HG03469 (cell line): ENCODE measurements around the gene KSR2.
"Not testable (repeated sequence)": the region's sequence is repeated elsewhere in the genome, so short reads cannot be mapped to it uniquely, and the experiment has no call there.

Experiments
- ATAC-seq: cut with Tn5 transposase; IDR thresholded peaks from one replicate; pipeline ENCODE4 v1.9.1; 2021; ENCODE audit warnings: mild to moderate bottlenecking, moderate library complexity, moderate number of reproducible peaks; ENCODE audit not compliant: unreplicated experiment

KSR2 gene

DNA sequence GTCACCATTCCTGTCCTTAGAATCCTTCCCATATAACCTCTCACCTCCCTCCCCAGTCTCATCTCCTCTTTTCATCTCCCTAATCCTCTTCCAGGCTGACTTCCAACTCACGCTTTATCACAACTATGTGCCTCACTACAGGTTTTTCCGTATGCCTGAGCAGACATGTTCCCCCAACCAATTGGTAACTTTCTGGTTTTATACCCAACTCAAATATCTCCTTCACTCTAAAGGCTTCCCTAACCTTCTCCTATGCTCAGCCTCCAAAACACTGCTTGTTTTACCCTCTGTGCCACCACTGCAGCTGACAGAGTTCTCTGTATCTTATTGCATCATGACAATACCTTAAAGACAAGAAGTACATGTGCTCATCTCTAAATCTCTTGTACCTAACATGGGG lies 139.7 kb downstream of the KSR2 start:
- ATAC-seq, result no peak

DNA sequence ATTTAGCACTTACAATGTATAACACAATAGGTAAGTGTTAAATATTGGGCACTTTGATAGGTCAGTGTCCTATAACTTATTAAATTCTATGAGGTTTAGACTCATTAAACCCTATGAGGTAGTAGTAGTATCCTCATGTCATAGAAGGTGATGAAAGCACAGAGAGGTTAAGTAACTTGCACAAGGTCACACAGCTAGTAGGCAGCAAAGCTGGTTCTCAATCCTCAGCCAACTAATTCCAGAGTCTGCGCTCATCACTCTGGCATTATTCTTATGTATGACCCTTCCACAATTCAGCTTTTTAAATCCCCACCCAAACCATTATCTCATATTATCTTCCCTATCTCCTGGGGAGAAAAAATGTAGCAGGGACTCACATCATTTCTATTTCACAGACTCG lies 141.1 kb downstream of the KSR2 start:
- ATAC-seq, result no peak

DNA sequence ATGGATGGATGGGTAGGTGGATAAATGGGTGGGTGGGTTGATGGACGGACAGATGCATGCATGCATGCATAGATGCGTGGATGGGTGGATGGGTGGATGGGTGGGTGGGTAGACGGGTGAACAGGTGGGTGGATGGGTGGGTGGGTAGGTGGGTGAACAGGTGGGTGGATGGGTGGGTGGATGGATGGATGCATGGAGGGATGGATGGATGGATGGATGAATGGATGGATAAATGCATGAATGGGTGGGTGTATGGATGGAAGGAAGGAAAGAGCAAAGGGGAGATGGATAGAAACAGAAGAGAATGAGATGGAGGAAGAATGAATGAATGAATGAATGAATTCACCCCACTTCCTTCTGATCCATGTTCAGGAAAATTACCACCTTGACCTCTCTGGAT lies 143.0 kb downstream of the KSR2 start:
- ATAC-seq, result no peak

DNA sequence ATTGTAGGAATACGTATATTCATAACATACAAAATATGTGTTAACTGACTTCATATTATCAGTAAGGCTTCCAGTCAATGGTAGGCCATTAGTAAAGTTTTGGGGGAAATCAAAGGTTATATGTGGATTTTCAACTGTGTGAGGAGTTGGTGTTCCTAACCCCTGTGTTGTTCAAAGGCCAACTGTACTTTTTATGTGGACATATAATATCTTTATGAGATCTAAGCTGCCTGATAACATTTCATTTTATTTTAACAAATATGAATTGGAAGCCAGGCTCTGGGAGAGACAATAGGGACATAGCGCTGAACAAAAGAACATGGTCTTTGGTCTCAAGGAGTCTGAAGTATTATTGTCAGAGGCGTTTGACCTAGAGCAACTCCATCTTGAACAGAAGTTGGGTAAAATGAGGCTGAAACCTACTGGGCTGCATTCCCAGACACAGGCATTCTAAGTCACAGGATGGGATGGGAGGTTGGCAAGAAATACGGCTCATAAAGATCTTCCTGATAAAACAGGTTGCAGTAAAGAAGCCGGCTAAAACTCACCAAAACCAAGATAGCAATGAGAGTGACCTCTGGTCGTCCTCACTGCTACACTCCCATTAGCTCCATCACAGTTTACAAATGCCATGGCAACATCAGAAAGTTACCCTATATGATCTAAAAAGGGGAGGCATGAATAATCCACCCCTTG lies 147.2 kb downstream of the KSR2 start:
- no peak for ATAC-seq

DNA sequence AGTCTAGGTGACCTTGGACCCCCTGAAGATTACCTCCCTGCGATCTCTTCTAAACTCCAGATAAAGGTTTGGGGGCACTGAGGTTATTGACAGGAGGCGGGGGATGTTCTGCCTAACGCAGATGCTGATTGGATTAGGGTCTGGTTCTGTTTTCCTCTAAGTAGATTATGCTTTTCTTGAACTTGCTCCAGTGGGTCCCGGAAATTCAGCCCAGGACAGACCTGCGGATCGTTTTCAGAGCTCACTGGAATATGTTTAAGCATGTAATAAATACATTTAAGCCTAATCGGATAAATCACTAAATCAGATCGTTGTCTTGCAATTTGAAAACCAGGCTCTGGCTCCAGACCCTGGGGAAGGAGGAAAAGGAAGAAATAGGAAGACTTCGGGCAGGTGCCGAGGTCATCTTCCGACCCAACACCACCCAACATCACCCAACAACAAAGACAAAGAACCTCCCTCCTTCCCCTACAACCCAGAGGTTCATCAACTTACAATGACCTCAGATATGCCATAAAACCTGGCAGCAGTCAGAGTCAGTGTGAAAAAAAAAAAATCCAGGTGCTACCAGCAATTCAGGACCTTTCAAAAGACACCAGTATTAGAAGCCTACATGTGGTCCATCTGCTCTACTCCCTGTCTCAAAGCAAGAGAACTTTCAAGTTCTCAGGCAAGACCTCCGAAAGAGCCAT lies 148.4 kb downstream of the KSR2 start:
- ATAC-seq, result no peak

DNA sequence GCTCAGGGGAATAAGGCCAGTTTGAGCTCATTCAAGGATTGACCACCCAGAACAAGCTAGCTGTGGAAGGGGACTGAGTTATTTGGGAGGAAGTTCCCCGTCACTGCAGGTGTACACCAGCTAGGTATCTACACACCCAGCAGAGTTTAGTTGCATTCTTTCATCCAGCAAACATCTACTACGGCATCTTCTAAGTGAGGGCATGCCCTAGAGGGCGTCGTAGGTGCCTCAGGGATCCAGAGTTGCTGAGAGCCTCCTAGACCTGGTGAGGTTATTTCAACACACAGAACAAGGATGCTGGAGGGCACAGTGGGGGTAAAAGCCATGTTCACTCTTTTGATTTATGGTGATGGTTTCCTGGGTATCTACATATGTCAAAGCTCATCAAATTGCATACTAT lies 149.6 kb downstream of the KSR2 start:
- ATAC-seq, result no peak

DNA sequence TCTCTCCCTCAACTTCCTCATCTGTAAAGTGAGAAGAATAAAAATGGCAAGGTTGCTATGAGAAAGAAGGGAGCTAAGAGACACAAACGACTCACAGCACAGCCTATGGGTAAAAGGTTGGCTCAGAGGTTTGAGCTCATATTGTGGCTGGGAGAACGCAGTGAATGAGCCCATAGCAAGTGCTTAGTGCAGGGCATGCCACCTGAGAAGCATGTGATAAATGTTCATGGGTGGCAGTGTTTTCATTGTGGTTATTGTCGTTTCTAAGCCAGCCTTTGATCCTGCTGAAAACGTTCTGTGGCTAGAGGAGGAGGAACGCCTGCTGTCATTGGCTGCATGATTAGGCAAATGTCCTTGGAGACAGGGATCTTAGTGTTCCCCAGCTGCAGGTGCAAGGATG lies 150.4 kb downstream of the KSR2 start:
- no peak for ATAC-seq

DNA sequence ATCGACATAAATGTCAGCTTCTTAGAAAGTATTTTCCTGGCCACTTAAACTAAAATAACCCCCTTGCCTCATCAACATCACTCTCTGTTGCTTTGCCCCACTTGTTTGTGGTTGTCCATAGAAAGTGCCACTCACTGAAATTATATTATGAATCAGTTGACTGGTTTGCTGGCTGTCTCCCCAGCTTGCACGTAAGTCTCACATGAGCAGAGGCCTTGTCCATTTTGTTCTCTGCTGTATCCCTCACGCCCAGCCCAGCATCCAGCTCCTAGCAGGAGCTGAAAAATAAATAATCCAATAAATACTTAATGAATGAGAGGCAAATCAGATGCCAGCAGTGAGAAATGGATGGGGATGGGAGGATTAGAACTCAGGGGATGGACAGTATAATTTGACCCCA lies 159.3 kb downstream of the KSR2 start:
- no peak for ATAC-seq

DNA sequence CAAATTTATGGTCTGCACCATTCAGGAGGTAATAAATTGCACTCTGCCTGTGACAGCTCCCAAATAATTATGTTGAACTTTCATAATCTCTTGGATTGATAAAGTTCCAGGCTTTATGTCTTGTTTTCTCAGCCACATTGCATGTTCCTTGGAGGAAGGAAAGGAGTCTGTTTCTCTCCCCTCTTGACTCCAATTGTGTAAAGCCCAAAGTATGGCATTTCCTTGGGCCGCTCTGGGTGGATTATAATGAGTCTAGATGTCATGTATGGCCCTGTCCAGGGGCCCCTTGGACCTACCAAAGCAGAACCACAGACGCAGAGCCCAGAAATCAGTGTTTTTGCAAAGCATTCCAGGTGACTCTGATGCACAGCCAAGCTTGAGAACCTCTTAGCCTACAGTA lies 160.8 kb downstream of the KSR2 start:
- no peak for ATAC-seq

DNA sequence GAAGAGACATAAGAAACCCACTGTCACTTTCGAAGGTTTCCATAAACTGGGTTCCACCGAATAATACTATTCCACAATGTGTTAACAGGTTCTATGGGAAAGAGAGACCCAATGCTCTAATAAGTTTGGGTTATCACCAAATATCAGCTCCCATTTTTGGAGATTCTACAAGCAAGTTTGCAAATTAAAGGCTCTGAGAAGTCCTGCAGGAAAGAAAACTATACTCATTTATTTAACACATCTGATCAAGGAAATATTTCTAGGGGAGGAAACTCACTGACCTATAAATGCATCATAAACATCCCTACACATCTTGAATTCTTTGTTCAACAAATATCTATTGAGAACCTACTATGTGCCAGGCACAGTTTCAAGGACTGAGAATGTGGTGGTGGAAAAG lies 161.4 kb downstream of the KSR2 start:
- no peak for ATAC-seq

DNA sequence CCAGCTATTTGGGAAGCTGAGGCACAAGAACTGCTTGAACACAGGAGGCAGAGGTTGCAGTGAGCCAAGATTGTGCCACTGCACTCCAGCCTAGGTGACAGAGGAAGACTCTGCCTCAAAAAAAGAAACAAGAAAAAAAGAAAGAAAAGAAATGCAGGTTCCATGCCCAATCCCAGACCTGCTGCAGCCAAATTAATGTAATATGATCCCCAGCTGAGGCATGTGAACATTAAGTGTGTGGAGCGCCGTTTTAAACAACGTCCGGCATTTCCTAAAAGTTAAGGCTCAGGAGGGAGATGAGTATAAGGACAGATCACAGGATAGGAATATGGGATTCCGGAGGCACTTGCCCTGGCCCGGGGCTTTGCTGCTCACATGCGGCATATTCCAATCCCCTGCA lies 162.9 kb downstream of the KSR2 start:
- ATAC-seq, result no peak

DNA sequence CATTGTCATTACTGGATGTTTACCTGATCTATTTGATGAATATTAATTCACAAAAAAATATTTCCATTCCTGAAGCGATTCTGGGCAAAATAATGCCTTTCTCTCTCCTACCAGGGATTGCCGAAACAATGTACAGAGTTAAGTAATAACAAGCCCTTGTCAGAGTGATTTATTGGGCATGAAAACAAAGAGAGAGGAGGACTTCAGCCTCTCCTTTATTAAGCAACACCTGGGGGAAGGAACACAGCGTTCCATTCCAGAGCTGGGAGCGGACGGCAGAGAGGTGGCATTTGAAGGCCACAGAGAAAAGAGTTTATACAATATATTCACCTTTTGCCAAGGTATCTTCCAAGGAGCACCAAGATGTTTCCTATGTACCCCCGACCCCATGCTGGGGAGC lies 165.8 kb downstream of the KSR2 start:
- ATAC-seq, result no peak

DNA sequence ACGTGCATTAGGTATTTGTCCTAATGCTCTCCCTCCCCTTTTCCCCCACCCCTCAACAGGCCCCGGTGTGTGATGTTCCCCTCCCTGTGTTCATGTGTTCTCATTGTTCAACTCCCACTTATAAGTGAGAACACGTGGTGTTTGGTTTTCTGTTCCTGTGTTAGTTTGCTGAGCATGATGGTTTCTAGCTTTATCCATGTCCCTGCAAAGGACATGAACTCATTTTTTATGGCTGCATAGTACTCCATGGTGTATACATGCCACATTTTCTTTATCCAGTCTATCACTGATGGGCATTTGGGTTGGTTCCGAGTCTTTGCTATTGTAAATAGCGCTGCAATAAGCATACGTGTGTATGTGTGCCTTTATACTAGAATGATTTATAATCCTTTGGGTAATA lies 168.1 kb downstream of the KSR2 start:
- not testable (repeated sequence) for ATAC-seq

DNA sequence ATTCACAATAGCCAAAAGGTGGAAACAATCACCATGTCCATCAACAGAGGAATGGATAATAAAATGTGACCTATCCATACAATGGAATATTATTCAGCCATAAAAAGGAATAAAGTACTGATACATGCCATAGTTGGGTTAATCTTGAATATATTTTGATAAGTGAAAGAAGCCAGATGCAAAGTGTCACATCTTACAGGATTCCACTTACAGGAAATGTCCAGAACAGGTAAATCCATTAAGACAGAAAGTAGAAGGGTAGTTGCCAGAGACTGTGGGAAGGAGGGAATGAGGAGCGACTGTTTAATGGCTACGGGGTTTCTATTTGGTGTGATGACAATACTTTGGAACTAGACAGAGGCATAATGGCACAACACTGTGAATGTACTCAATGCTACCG lies 171.6 kb downstream of the KSR2 start:
- no peak for ATAC-seq

DNA sequence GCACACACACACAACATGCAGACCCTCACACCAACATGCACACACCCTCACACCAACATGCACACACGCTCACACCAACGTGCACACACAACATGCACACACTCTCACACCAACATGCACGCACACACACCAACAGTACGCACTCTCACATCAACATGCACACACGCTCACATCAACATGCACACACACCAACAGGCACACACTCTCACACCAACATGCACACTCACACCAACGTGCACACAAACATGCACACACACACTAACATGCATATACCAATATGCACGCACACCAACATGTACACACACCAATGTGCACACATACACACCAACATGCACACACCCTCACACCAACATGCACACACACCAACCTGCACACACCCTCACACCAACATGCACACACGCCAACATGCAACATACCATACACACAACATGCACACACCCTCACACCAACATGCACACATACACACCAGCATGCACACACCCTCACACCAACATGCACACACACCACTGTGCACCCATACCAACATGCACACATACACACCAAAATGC lies 175.8 kb downstream of the KSR2 start:
- ATAC-seq, result no peak

DNA sequence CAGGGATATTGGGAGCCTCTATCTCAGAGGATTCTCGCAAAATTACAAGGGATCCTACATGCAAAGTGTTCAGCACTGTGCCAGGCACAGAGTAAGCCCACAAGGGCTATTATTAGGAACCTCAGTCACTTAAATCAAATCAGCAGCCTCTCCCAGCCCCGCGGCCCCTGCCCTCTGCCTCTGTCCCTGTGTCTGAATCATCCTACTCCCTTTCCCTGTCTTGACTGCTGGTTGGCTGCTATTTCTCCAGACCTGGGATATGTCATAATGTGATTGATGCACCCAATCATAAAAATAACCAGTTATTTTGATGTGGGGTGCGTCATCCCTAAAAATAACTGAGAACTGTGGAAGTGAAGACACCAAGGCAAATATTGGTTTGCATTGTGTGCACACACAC lies 176.3 kb downstream of the KSR2 start:
- ATAC-seq, result no peak

DNA sequence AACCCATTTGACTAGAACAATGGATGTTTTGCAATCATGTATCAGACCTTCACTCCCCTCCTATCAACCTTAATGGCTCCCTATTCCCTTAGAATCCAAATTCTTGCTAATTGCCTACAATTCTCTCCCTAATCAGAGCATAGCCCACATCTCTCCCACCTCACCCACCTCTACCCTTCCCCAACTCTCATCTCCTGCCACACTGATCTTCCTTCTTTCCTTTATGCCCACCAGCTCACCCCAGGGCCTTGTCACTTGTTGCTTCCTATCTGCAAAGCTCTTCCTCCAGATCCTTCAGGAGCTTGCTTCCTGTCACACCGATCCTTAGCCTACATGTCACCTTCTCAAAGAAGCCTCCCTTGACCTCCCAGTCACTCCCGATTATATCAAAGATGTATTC lies 177.8 kb downstream of the KSR2 start:
- ATAC-seq, result no peak

DNA sequence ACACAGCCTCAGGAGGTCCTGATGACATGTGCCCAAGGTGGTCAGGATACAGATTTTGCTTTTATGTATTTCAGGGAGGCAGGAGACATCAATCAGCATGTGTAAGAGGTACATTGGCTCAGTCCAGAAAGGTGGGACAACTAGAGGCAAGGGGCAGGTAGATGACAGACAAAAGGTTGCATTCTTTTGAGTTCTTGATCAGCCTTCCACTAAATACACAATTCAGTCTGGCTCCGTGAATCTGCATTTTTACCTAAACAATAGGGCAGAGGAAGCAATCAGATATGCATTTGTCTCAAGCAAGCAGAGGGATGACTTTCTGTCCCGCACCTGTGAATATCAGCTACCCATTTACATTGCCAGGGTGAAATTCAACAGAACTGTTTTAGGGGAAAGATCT lies 178.6 kb downstream of the KSR2 start:
- no peak for ATAC-seq

DNA sequence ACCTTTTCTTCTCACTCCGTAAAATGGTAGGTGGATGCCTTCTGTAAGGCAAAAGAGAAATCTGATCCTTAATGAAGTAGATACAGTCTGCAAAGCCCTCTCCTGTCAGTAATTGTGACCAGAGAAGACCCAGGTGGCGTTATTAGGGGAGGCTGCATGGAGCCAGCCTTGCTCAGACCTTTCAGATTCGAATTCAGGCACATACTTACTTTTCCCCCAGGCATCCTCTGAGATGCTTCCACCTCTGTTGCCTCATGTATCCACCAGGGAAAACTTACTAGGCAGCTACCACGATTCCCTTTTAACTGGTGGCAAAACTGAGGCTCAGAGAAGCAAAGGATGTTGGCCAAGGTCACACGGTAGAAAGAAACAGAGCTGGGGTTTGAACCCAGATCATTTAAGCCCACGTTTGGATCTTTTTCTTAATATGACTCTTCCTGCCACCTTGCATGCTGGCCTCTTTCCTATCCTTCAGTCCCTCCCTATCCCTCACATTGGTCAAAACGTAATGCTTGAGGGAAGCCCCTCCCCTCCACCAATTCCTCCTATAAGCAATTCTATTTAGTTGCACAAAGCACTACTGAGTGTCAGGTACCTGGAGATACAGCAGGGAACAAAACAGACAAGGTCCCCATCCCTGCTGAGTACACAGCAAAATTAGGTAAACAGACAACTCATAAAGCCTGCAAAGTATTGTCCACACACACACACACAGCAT lies 179.4 kb downstream of the KSR2 start:
- ATAC-seq, result no peak

DNA sequence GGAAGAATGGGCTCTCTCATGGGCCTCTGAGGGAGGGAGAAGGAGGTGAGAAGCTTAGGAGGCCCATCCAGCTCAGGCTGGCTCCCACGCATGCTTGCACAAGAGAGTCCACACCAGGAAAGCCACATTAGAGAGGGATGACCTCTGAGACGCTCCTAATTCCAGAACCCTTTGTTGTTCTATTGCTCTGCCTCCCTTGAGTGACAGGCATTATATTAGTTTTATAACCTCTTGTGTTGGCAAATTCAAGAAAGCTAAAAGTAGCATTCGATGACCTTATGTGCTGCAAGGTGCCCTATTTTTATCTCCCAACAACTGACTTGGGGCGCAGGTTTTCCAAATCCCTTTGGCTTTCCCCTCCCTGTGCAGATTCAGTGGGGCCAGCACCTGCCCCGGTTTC lies 190.1 kb downstream of the KSR2 start:
- ATAC-seq, result no peak

DNA sequence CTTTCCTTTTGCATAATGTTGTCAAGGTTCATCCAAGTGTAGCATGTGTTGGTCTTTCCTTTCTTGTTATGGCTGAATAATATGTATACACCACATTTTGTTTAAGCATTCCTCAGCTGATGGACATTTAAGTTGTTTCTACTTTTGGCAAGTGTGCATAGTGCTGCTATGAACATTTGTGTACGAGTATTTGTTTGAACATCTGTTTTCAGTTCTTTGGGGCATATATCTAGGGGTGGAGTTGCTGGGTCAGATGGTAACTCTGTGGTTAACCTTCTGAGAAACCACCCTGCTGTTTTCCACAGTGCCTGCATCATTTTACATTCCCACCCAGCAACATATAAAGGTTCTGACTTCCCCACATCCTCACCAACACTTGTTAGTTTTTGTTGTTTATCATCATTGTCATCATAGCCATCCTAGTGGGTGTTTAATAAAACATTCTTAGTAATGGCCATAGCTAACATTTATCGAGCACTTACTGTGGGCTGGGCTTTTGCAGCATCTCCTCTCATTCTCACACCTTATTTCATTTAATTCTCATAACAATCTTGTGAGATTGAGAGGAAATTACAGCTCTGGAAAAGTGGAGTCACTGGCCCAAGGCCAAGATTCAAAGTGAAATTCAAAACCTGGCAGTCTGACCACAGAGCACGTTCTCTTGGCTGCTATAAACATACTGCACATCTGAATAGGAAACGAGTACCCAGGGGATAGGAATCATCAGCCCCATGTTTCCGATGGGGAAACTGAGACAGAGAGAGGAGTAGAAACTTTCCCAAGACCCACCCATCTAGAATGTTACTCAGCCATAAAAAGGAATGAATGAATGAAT lies 193.6 kb downstream of the KSR2 start:
- no peak for ATAC-seq
